Peyer's patch (tissue), 4 donors: ENCODE results near the gene MTARC2. TPM values are rescaled to one million over a fixed set of nuclear protein-coding genes. Genes with fewer than 3 reads are reported as not detected.
"Not testable (repeated sequence)": the region's sequence is repeated elsewhere in the genome, so short reads cannot be mapped to it uniquely, and the experiment has no call there.

Experiments
- DNase-seq, 3 donors: peaks; one replicate each; pipeline ENCODE4 v3.0.0-alpha.2; 2017 to 2019
- H3K27ac ChIP-seq, 4 donors: fragments of 200-600 bp; sonication (generic); one replicate each; pipeline ENCODE4 v1.5.1; 2016 to 2019
- H3K27me3 ChIP-seq, 2 donors: fragments of 200-600 bp; sonication (generic); one replicate each; pipeline ENCODE4 v1.5.1; 2019
- H3K36me3 ChIP-seq, 3 donors: fragments of 200-600 bp; sonication (generic); one replicate each; pipeline ENCODE4 v1.5.1; 2016 to 2019
- H3K4me1 ChIP-seq, 4 donors: fragments of 200-600 bp; sonication (generic); one replicate each; pipeline ENCODE4 v1.5.1; 2016 to 2019
- H3K4me3 ChIP-seq, 4 donors: fragments of 200-600 bp; sonication (generic); 1 replicate in 3 of 4; 2 replicates in 1 of 4; pipeline ENCODE4 v1.5.1; 2016 to 2019; ENCODE audit warnings: mild to moderate bottlenecking in 1 of 4
- H3K9me3 ChIP-seq, 4 donors: fragments of 200-600 bp; sonication (generic); one replicate each; pipeline ENCODE4 v1.5.1; 2016 to 2019; ENCODE audit warnings: mild to moderate bottlenecking in 1 of 4
- POLR2A ChIP-seq, 2 donors: fragments of 450-650 bp; IDR thresholded peaks; one replicate each; pipeline ENCODE4 v1.5.1; 2017; ENCODE audit warnings: antibody characterized with exemption in 2 of 2, mild to moderate bottlenecking in 2 of 2, moderate library complexity in 2 of 2
- total RNA-seq, 4 donors: library from RNA; depleted of rRNA; stranded (reverse); fragments of >200 nt; gene quantifications; one replicate each; pipeline ENCODE4 v1.1.0, GENCODE V29; 2016
- TF ChIP-seq, protein P1 (sequence below), 6 experiments: fragments of 450-650 bp in 4 of 6; fragments of 200-600 bp in 2 of 6; sonication (generic) in 1 of 6; IDR thresholded peaks; one replicate each; pipeline ENCODE4 v1.5.1; 2017 to 2019; ENCODE audit warnings: antibody characterized with exemption in 6 of 6, mild to moderate bottlenecking in 3 of 6, moderate library complexity in 1 of 6

Gene MTARC2
- total RNA-seq, 4 donors from 2014 or later = 47.9 to 96.0 (median 91.1) TPM

- TF ChIP-seq POLR2A (IDR thresholded peaks at IDR 0.05) = no peak
- TF ChIP-seq, protein P1, sequence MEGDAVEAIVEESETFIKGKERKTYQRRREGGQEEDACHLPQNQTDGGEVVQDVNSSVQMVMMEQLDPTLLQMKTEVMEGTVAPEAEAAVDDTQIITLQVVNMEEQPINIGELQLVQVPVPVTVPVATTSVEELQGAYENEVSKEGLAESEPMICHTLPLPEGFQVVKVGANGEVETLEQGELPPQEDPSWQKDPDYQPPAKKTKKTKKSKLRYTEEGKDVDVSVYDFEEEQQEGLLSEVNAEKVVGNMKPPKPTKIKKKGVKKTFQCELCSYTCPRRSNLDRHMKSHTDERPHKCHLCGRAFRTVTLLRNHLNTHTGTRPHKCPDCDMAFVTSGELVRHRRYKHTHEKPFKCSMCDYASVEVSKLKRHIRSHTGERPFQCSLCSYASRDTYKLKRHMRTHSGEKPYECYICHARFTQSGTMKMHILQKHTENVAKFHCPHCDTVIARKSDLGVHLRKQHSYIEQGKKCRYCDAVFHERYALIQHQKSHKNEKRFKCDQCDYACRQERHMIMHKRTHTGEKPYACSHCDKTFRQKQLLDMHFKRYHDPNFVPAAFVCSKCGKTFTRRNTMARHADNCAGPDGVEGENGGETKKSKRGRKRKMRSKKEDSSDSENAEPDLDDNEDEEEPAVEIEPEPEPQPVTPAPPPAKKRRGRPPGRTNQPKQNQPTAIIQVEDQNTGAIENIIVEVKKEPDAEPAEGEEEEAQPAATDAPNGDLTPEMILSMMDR (IDR thresholded peaks at IDR 0.05) = no peak
- no peak for DNase-seq
- H3K4me3 ChIP-seq = no peak overlapping the region
- H3K27ac ChIP-seq = no peak overlapping the region
- no peaks in the 10 kb centered on the region for H3K36me3 ChIP-seq
- H3K4me1 ChIP-seq = no peaks in the 10 kb centered on the region
- no peaks in the 10 kb centered on the region for H3K27me3 ChIP-seq
- no peaks in the 10 kb centered on the region for H3K9me3 ChIP-seq
These were observed 30.1 kb upstream of the MTARC2 start for GRCh38 chr1:220717800-220718640.

- DNase-seq, H3K9me3 ChIP-seq, H3K27me3 ChIP-seq, H3K36me3 ChIP-seq, H3K4me3 ChIP-seq, H3K27ac ChIP-seq, H3K4me1 ChIP-seq: not testable (repeated sequence)
These were observed 26.9 kb upstream of the MTARC2 start for GRCh38 chr1:220721266-220721665.

DNA sequence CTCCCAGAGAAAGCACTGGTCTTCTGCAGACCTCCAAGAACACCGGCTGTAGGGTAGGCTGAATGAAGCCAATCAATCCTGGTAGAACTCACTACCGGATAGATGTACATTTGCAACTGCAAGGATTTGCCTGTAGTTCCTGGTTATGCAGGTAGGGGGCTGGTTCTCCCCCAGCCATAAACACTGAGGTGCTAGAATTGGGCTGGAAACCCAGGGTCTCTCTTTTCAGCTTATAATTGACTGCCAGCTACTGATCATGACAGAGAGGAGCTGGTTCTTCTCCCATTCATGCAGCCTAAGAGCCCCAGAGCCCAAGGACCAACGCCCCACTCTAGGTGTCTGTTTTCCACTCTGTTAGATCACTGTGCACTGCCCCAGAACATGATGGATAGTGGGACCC is 21.5 kb upstream of the MTARC2 start:
- TF ChIP-seq, protein P1 (IDR thresholded peaks at IDR 0.05) = peak in 2 of 6 experiments; percentile 18 to 28
- TF ChIP-seq POLR2A (IDR thresholded peaks at IDR 0.05) = no peak
- no peak for DNase-seq
- Histone ChIP-seq H3K27ac (no peak overlapping the region), H3K4me1 (no peaks in the 10 kb centered on the region), H3K4me3 (no peak overlapping the region), H3K9me3 (no peaks in the 10 kb centered on the region), H3K27me3 (no peaks in the 10 kb centered on the region), H3K36me3 (no peaks in the 10 kb centered on the region)

DNA sequence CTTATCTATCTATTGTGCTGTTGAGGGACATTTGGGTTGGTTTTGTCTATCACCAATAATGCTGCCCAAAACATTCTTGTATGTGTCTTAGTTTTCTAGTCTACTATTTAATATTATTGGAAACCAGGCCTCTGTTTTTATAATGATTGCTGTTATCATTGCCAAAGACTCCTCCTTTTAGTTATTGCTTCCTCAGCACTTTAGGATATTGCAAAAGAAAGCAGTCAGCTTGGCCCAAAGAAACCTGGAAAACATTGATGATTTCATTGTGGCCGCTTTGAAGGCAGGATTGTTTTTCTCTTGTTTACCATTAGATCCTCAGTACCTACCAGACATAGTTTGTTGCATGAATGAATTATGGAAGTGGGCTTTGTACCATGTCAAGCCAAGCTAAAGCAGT is 20.6 kb upstream of the MTARC2 start:
- Histone ChIP-seq H3K4me1 (peaks cover 0 to under 1% (median 0%) of the 10 kb centered on the region in 4 donors), H3K36me3 (no peaks in the 10 kb centered on the region), H3K27me3 (no peaks in the 10 kb centered on the region), H3K27ac (no peak overlapping the region), H3K9me3 (no peaks in the 10 kb centered on the region), H3K4me3 (no peak overlapping the region)
- DNase-seq = no peak
- TF ChIP-seq, protein P1 (IDR thresholded peaks at IDR 0.05) = no peak
- no peak for TF ChIP-seq POLR2A (IDR thresholded peaks at IDR 0.05)

DNA sequence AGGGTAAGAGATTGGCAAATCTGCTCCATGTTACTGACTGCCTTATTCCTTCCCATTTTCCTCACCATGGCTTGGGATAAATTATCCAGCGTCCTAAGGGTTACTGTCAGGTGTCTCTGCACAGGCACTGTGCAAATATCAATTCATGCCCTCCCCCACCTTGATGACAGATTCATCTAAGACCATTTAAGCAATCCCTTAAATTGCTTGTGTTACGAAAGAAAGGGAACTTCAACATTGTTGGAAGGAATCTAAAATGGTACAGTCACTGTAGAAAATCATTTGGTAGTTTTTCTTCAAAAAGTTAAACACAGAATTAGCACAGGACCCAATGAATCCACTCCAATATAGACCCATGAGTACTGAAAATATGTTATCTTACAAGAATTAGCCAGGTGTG is 17.6 kb upstream of the MTARC2 start:
- DNase-seq = no peak
- Histone ChIP-seq H3K4me1 (peaks cover 0 to 20% (median 0%) of the 10 kb centered on the region in 4 donors), H3K9me3 (no peaks in the 10 kb centered on the region), H3K36me3 (no peaks in the 10 kb centered on the region), H3K27ac (no peak overlapping the region), H3K4me3 (no peak overlapping the region), H3K27me3 (no peaks in the 10 kb centered on the region)
- TF ChIP-seq POLR2A (IDR thresholded peaks at IDR 0.05) = no peak
- TF ChIP-seq, protein P1 (IDR thresholded peaks at IDR 0.05) = no peak

DNA sequence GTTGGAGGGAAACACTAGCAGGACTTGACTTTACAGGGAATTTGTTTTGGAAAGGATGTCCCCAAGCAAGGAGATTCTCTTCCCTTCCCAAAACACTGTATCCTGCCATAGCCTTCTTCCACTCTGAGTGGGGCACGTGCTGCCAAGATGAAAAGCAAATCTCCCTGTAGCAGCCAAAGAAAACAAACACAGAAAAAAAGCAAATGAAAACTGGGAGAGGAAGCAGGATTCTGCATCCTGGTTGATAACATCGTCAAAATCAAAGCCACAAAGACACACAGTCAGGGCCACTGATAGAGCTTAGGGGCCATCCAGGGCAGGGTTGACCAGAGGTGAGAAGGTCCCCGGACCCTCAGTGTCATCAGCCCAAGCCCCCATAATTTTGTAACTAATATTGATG is 16.0 kb upstream of the MTARC2 start:
- H3K4me3 ChIP-seq = no peak overlapping the region
- H3K36me3 ChIP-seq = no peaks in the 10 kb centered on the region
- H3K4me1 ChIP-seq = peaks cover 0 to 20% (median 0%) of the 10 kb centered on the region in 4 donors
- no peaks in the 10 kb centered on the region for H3K9me3 ChIP-seq
- TF ChIP-seq POLR2A (IDR thresholded peaks at IDR 0.05) = no peak
- TF ChIP-seq, protein P1 (IDR thresholded peaks at IDR 0.05) = no peak
- H3K27ac ChIP-seq = peak overlapping the region in 3 of 4 donors; percentile 12 to 84 (median 12)
- no peak for DNase-seq
- H3K27me3 ChIP-seq = no peaks in the 10 kb centered on the region
